ENCODE results near the gene ASB1.
"Not testable (repeated sequence)": the region's sequence is repeated elsewhere in the genome, so short reads cannot be mapped to it uniquely, and the experiment has no call there.

Gene ASB1

GRCh38 chr2:238404406-238405216 is 22.1 kb upstream of the ASB1 start:
- DNase-seq, result no peak

GRCh38 chr2:238405217-238405555 is 21.5 kb upstream of the ASB1 start:
- DNase-seq, result not testable (repeated sequence)

GRCh38 chr2:238406221-238406997 is 20.3 kb upstream of the ASB1 start:
- no peak for DNase-seq

GRCh38 chr2:238406998-238407285 is 19.8 kb upstream of the ASB1 start:
- no peak for DNase-seq

- no peak for DNase-seq
Observed at GRCh38 chr2:238407566-238407965, 19.2 kb upstream of the ASB1 start.

GRCh38 chr2:238408615-238409340 is 17.9 kb upstream of the ASB1 start:
- no peak for DNase-seq

GRCh38 chr2:238409341-238410199 is 17.2 kb upstream of the ASB1 start:
- no peak for DNase-seq

- no peak for DNase-seq
Observed at GRCh38 chr2:238412067-238412767, 14.5 kb upstream of the ASB1 start.

GRCh38 chr2:238413368-238413767 is 13.4 kb upstream of the ASB1 start:
- DNase-seq, result no peak

GRCh38 chr2:238415036-238415764 is 11.5 kb upstream of the ASB1 start:
- no peak for DNase-seq

GRCh38 chr2:238415893-238416292 is 10.8 kb upstream of the ASB1 start:
- no peak for DNase-seq

GRCh38 chr2:238418196-238418998 is 8.3 kb upstream of the ASB1 start:
- no peak for DNase-seq

GRCh38 chr2:238418999-238419546 is 7.7 kb upstream of the ASB1 start:
- DNase-seq, result no peak

- no peak for DNase-seq
Observed at GRCh38 chr2:238420442-238420841, 6.3 kb upstream of the ASB1 start.

GRCh38 chr2:238420878-238421694 is 5.6 kb upstream of the ASB1 start:
- no peak for DNase-seq

- no peak for DNase-seq
Observed at GRCh38 chr2:238421695-238422035, 5.1 kb upstream of the ASB1 start.

- no peak for DNase-seq
Observed at GRCh38 chr2:238422285-238422684, 4.4 kb upstream of the ASB1 start.

GRCh38 chr2:238422940-238423339 is 3.8 kb upstream of the ASB1 start:
- no peak for DNase-seq

GRCh38 chr2:238423561-238424312 is 3.0 kb upstream of the ASB1 start:
- DNase-seq, result no peak

All from CD4-positive, alpha-beta T cell treated with Interleukin-17A for 1 hour (primary cell).